K562 (cell line): ENCODE results near the gene SLC16A5. TPM values are rescaled to one million over a fixed set of nuclear protein-coding genes. Genes with fewer than 3 reads are reported as not detected.
A peak's percentile ranks its signal among the peaks of the same experiment; 100 is the strongest.

ENCODE experiments used
- ARID2 ChIP-seq: fragments of 450-650 bp; IDR thresholded peaks from 2 replicates; pipeline ENCODE4 v1.6.1; 2017; ENCODE audit warnings: antibody characterized with exemption, mild to moderate bottlenecking
- CCNT2 ChIP-seq: IDR thresholded peaks from 2 replicates; pipeline ENCODE4 v1.6.1; 2011; ENCODE audit warnings: borderline replicate concordance, low read depth, mild to moderate bottlenecking, moderate library complexity, mixed read lengths, low read length; ENCODE audit not compliant: insufficient read length; ENCODE audit errors: extremely low read depth
- CHD2 ChIP-seq: IDR thresholded peaks from 2 replicates; pipeline ENCODE4 v1.6.1; 2011; ENCODE audit warnings: low read depth, low read length
- ELF4 ChIP-seq: fragments of 450-650 bp; formaldehyde crosslinking; IDR thresholded peaks from 2 replicates; pipeline ENCODE4 v1.4.0; 2022; ENCODE audit warnings: missing genetic modification characterization
- EP400 ChIP-seq: fragments of 450-650 bp; IDR thresholded peaks from 2 replicates; pipeline ENCODE4 v1.6.1; 2017; ENCODE audit warnings: antibody characterized with exemption, mild to moderate bottlenecking, moderate library complexity
- NBN ChIP-seq: fragments of 450-650 bp; IDR thresholded peaks from 2 replicates; pipeline ENCODE4 v1.6.1; 2016; ENCODE audit warnings: low read depth, mild to moderate bottlenecking
- NFE2L1 ChIP-seq: fragments of 450-650 bp; IDR thresholded peaks from 2 replicates; pipeline ENCODE4 v1.6.1; 2016; ENCODE audit warnings: missing genetic modification characterization, low read depth, mild to moderate bottlenecking, missing compliant biosample characterization, moderate library complexity, borderline replicate concordance
- POLR2H ChIP-seq: IDR thresholded peaks from 2 replicates; pipeline ENCODE4 v1.6.1; 2016; ENCODE audit warnings: missing genetic modification characterization, low read depth, mild to moderate bottlenecking, control low read depth, missing compliant biosample characterization, moderate library complexity
- SMARCA4 ChIP-seq: fragments of 450-650 bp; IDR thresholded peaks from 2 replicates; pipeline ENCODE4 v1.6.1; 2016
- ZNF561 ChIP-seq: fragments of 450-650 bp; formaldehyde crosslinking; conservative IDR thresholded peaks from 2 replicates; pipeline ENCODE4 v1.4.0; 2020; ENCODE audit warnings: mild to moderate bottlenecking, moderate library complexity
- ZNF699 ChIP-seq: fragments of 250-450 bp; sonication (Bioruptor Pico); IDR thresholded peaks from 2 replicates; pipeline ENCODE4 v1.8.0; 2021; ENCODE audit warnings: mild to moderate bottlenecking, moderate library complexity; ENCODE audit not compliant: insufficient replicate concordance
- polyA plus RNA-seq, 8 experiments: library from polyadenylated mRNA; depleted of rRNA in 4 of 8; stranded (reverse) in 5 of 8; unstranded in 3 of 8; fragments of >200 nt; fragmentation: Nextera tagmentation in 2 of 8; fragmentation: Illumina TruSeq in 1 of 8; extraction: Ambion mirVana in 2 of 8; extraction: Trizol in 1 of 8; gene quantifications; 2 replicates each; pipeline versions ENCODE4 v1.2.1 to v1.2.3, GENCODE V29; 2011 to 2014; ENCODE audit warnings: inconsistent platforms in 1 of 8, missing spikeins in 1 of 8
- total RNA-seq, 7 experiments: library from RNA; depleted of rRNA in 6 of 7; stranded (reverse); fragments of >200 nt in 6 of 7; fragmentation: Illumina TruSeq in 2 of 7; extraction: Trizol in 2 of 7; gene quantifications; 2 replicates each; pipeline versions ENCODE4 v1.2.1 to v1.2.3, GENCODE V29; 2011 to 2021; ENCODE audit warnings: low replicate concordance in 1 of 7
- TF ChIP-seq, protein P1 (sequence below): fragments of 150-350 bp; conservative IDR thresholded peaks from 2 replicates; pipeline ENCODE4 v1.6.1; 2014; ENCODE audit warnings: low read length
- TF ChIP-seq, protein P2 (sequence below): fragments of 250-450 bp; sonication (Bioruptor Pico); IDR thresholded peaks from 2 replicates; pipeline ENCODE4 v1.6.1; 2021; ENCODE audit warnings: mild to moderate bottlenecking
- TF ChIP-seq, protein P3 (sequence below): sonication (generic); formaldehyde crosslinking; IDR thresholded peaks from 2 replicates; pipeline ENCODE4 v1.8.1; 2023; ENCODE audit warnings: mild to moderate bottlenecking, missing genetic modification reagents
- TF ChIP-seq, protein P4 (sequence below): sonication (generic); formaldehyde crosslinking; IDR thresholded peaks from 2 replicates; pipeline ENCODE4 v1.8.0; 2022; ENCODE audit warnings: mild to moderate bottlenecking, missing genetic modification reagents
- TF ChIP-seq, protein P5 (sequence below): fragments of 200-400 bp; formaldehyde crosslinking; IDR thresholded peaks from 2 replicates; pipeline ENCODE4 v1.6.1; 2017; ENCODE audit warnings: mild to moderate bottlenecking, low read depth, low read length, moderate library complexity
- TF ChIP-seq, protein P6 (sequence below): sonication (generic); formaldehyde crosslinking; IDR thresholded peaks from 2 replicates; pipeline ENCODE4 v1.8.1; 2022; ENCODE audit warnings: missing genetic modification reagents

SLC16A5 gene
- total and polyA plus RNA-seq, 9 of the 15 experiments (the other 6 are each of a cell fraction or from before 2014, with no cell fraction given) = 0.06 to 2.6 (median 0.91) TPM

DNA sequence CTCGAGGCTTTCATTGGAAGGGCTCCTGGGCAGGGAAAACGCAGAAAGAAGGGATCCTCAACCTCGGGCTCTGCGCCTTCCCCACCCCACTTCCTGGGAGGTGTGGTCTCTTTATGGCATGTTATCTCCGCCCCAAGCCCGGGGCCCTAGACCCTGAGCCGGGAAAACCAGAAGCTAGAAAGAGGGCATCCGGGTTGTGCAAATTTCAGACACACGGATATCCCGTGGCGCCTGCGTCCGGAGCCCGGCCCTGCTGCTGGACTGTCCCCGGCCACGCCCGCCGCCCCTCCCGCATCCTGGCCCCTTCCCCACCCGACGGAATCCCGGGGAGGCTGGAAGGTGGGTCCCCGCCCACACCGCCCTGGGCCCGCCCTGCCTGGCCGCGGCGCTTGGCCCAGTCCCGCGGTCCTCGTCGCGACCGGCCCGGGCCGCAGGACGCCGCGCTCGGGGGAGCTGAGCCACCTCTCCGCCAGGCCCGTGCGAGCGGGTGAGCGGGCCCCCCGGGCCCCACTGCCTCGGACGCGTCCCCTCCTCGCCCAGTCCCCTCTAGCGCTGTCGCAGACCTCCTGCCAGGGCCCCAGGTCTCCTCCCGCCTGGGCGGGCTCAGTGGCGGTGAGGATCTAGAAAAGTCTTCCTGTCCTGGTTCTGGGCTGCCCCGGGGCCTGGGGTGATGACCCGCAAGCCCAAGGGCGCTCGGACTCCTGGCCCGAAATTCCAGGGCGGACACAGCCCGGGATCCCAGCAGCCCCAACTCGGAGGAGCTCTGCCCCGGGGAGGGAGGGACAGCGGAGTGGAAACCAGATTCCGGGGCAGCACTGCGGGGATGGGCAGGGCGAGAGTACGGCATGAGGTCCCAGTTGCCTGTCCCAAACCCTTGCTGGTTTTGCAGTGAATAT, at the start of gene SLC16A5 (continued):
- TF ChIP-seq CHD2 (no peak), ZNF699 (CRISPR knock-in tag) (no peak), POLR2H (no peak), CCNT2 (peak; percentile 40), ELF4 (CRISPR knock-in tag) (no peak), ARID2 (no peak), SMARCA4 (no peak), ZNF561 (CRISPR knock-in tag) (no peak), NFE2L1 (tag) (no peak), NBN (no peak), EP400 (no peak)
- TF ChIP-seq, protein P1, sequence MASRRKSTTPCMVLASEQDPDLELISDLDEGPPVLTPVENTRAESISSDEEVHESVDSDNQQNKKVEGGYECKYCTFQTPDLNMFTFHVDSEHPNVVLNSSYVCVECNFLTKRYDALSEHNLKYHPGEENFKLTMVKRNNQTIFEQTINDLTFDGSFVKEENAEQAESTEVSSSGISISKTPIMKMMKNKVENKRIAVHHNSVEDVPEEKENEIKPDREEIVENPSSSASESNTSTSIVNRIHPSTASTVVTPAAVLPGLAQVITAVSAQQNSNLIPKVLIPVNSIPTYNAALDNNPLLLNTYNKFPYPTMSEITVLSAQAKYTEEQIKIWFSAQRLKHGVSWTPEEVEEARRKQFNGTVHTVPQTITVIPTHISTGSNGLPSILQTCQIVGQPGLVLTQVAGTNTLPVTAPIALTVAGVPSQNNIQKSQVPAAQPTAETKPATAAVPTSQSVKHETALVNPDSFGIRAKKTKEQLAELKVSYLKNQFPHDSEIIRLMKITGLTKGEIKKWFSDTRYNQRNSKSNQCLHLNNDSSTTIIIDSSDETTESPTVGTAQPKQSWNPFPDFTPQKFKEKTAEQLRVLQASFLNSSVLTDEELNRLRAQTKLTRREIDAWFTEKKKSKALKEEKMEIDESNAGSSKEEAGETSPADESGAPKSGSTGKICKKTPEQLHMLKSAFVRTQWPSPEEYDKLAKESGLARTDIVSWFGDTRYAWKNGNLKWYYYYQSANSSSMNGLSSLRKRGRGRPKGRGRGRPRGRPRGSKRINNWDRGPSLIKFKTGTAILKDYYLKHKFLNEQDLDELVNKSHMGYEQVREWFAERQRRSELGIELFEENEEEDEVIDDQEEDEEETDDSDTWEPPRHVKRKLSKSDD = no peak
- TF ChIP-seq, protein P2, sequence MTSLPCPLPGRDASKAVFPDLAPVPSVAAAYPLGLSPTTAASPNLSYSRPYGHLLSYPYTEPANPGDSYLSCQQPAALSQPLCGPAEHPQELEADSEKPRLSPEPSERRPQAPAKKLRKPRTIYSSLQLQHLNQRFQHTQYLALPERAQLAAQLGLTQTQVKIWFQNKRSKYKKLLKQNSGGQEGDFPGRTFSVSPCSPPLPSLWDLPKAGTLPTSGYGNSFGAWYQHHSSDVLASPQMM (CRISPR knock-in tag) = no peak
- TF ChIP-seq, protein P3, sequence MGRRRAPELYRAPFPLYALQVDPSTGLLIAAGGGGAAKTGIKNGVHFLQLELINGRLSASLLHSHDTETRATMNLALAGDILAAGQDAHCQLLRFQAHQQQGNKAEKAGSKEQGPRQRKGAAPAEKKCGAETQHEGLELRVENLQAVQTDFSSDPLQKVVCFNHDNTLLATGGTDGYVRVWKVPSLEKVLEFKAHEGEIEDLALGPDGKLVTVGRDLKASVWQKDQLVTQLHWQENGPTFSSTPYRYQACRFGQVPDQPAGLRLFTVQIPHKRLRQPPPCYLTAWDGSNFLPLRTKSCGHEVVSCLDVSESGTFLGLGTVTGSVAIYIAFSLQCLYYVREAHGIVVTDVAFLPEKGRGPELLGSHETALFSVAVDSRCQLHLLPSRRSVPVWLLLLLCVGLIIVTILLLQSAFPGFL (CRISPR knock-in tag) = no peak
- TF ChIP-seq, protein P4, sequence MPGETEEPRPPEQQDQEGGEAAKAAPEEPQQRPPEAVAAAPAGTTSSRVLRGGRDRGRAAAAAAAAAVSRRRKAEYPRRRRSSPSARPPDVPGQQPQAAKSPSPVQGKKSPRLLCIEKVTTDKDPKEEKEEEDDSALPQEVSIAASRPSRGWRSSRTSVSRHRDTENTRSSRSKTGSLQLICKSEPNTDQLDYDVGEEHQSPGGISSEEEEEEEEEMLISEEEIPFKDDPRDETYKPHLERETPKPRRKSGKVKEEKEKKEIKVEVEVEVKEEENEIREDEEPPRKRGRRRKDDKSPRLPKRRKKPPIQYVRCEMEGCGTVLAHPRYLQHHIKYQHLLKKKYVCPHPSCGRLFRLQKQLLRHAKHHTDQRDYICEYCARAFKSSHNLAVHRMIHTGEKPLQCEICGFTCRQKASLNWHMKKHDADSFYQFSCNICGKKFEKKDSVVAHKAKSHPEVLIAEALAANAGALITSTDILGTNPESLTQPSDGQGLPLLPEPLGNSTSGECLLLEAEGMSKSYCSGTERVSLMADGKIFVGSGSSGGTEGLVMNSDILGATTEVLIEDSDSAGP = no peak
- TF ChIP-seq, protein P5, sequence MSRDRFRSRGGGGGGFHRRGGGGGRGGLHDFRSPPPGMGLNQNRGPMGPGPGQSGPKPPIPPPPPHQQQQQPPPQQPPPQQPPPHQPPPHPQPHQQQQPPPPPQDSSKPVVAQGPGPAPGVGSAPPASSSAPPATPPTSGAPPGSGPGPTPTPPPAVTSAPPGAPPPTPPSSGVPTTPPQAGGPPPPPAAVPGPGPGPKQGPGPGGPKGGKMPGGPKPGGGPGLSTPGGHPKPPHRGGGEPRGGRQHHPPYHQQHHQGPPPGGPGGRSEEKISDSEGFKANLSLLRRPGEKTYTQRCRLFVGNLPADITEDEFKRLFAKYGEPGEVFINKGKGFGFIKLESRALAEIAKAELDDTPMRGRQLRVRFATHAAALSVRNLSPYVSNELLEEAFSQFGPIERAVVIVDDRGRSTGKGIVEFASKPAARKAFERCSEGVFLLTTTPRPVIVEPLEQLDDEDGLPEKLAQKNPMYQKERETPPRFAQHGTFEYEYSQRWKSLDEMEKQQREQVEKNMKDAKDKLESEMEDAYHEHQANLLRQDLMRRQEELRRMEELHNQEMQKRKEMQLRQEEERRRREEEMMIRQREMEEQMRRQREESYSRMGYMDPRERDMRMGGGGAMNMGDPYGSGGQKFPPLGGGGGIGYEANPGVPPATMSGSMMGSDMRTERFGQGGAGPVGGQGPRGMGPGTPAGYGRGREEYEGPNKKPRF = no peak
- TF ChIP-seq, protein P6, sequence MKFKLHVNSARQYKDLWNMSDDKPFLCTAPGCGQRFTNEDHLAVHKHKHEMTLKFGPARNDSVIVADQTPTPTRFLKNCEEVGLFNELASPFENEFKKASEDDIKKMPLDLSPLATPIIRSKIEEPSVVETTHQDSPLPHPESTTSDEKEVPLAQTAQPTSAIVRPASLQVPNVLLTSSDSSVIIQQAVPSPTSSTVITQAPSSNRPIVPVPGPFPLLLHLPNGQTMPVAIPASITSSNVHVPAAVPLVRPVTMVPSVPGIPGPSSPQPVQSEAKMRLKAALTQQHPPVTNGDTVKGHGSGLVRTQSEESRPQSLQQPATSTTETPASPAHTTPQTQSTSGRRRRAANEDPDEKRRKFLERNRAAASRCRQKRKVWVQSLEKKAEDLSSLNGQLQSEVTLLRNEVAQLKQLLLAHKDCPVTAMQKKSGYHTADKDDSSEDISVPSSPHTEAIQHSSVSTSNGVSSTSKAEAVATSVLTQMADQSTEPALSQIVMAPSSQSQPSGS (CRISPR knock-in tag) = no peak
